Measurements from ENCODE around the gene SOD1. TPM values are rescaled to one million over a fixed set of nuclear protein-coding genes. Genes with fewer than 3 reads are reported as not detected.

The SOD1 gene
- total and polyA plus RNA-seq, 8 donors, result 45.5 to 358 (median 177) TPM

GRCh38 chr21:31667132-31667531 lies 7.6 kb downstream of the SOD1 start:
- intact Hi-C loops (cut with DNase I; ENCODE audit: low total_unique reads), result no loop called here
- TF ChIP-seq, protein P1, sequence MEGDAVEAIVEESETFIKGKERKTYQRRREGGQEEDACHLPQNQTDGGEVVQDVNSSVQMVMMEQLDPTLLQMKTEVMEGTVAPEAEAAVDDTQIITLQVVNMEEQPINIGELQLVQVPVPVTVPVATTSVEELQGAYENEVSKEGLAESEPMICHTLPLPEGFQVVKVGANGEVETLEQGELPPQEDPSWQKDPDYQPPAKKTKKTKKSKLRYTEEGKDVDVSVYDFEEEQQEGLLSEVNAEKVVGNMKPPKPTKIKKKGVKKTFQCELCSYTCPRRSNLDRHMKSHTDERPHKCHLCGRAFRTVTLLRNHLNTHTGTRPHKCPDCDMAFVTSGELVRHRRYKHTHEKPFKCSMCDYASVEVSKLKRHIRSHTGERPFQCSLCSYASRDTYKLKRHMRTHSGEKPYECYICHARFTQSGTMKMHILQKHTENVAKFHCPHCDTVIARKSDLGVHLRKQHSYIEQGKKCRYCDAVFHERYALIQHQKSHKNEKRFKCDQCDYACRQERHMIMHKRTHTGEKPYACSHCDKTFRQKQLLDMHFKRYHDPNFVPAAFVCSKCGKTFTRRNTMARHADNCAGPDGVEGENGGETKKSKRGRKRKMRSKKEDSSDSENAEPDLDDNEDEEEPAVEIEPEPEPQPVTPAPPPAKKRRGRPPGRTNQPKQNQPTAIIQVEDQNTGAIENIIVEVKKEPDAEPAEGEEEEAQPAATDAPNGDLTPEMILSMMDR (IDR thresholded peaks at IDR 0.05), result no peak
- TF ChIP-seq EP300 (IDR thresholded peaks at IDR 0.05) (no peak), POLR2AphosphoS5 (IDR thresholded peaks at IDR 0.05) (no peak), POLR2A (IDR thresholded peaks at IDR 0.05) (no peak)

DNA sequence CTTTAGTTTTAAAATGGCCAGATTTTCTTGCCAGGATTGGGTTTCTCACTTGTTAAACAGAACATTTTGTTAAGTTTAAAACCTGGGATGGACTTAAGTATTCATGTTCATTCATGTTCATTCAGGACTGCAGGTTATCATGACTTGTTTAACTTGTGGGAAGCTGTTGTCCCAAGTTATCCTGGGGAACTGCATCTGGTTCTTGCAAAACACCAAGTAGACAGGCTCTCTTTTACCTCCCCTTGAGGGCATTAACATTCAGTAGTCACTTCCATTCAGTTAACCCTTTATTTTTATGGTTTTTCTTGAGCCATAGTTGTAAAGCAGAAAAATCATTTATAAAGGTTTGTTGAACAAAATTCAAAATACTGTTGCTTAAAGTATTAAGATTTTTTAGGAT lies 8.1 kb downstream of the SOD1 start:
- Histone ChIP-seq H3K36me3 (peaks cover 25 to 86% (median 79%) of the 10 kb centered on the region in 4 donors), H3K27ac (no peak overlapping the region), H3K4me1 (peaks cover 15 to 58% (median 28%) of the 10 kb centered on the region in 4 donors), H3K9me3 (no peaks in the 10 kb centered on the region), H3K4me3 (no peak overlapping the region), H3K27me3 (no peaks in the 10 kb centered on the region)
- no peak for DNase-seq
- intact Hi-C loops (cut with DNase I; ENCODE audit: low total_unique reads), result no loop called here
- TF ChIP-seq POLR2AphosphoS5 (IDR thresholded peaks at IDR 0.05) (no peak), POLR2A (IDR thresholded peaks at IDR 0.05) (no peak)

More at GRCh38 chr21:31667132-31667531, 7.6 kb downstream of the SOD1 start:
- H3K36me3 ChIP-seq, result peaks cover 25 to 88% (median 78%) of the 10 kb centered on the region in 4 donors
- DNase-seq, result no peak
- H3K4me3 ChIP-seq, result no peak overlapping the region
- H3K27ac ChIP-seq, result no peak overlapping the region
- no peaks in the 10 kb centered on the region for H3K27me3 ChIP-seq
- H3K9me3 ChIP-seq, result no peaks in the 10 kb centered on the region
- peaks cover 15 to 62% (median 33%) of the 10 kb centered on the region in 4 donors for H3K4me1 ChIP-seq
- 80 to 90% (median 87%) methylated on average over 5 of the region's 5 CpGs for WGBS, 5 donors

DNA sequence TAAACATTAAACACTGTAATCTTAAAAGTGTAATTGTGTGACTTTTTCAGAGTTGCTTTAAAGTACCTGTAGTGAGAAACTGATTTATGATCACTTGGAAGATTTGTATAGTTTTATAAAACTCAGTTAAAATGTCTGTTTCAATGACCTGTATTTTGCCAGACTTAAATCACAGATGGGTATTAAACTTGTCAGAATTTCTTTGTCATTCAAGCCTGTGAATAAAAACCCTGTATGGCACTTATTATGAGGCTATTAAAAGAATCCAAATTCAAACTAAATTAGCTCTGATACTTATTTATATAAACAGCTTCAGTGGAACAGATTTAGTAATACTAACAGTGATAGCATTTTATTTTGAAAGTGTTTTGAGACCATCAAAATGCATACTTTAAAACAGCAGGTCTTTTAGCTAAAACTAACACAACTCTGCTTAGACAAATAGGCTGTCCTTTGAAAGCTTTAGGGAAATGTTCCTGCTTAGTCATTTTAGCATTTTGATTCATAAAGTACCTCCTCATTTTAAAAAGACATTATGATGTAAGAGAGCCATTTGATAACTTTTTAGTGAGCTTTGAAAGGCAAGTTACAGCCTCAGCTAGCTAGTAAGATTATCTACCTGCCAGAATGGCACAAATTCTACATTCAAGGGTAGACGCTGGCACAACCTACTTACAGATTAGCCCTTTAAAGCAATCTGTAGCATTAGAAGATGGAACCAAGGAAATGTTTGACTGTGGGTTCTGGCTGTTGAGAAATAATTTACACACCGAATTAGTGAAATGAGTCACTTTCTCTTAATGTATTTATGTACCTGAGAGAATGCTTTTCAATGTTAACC lies 9.4 kb downstream of the SOD1 start:
- Histone ChIP-seq H3K27ac (no peak overlapping the region), H3K36me3 (peaks cover 25 to 79% (median 74%) of the 10 kb centered on the region in 4 donors)

DNA sequence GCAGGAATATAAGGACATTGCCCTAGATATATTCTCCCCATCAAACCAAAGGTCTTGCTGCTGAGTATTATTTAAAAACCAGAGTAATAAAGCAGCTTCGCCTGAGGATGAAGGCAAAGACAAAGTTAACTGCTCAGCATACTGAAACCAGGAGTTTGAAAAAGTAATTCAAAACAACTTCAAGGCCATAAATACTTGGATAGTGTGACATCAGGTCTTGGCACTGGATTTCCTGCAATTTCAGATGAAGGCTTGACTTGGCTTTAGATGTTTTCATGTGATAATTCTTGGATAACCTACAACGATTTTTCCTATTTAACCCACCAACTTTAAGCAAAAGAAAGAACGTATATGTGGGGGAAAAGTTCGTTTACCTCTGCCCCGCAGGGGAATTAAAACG lies 10.6 kb downstream of the SOD1 start:
- H3K27ac ChIP-seq, result no peak overlapping the region
- no peaks in the 10 kb centered on the region for H3K9me3 ChIP-seq
- TF ChIP-seq POLR2AphosphoS5 (IDR thresholded peaks at IDR 0.05) (no peak), POLR2A (IDR thresholded peaks at IDR 0.05) (no peak), EP300 (IDR thresholded peaks at IDR 0.05) (no peak)
- TF ChIP-seq, protein P1 (IDR thresholded peaks at IDR 0.05), result no peak
- intact Hi-C loops (cut with DNase I; ENCODE audit: low total_unique reads), result no loop called here
- peaks cover 9 to 56% (median 17%) of the 10 kb centered on the region in 4 donors for H3K4me1 ChIP-seq
- WGBS, 5 donors, result 62 to 82% (median 78%) methylated on average over 6 of the region's 6 CpGs
- H3K36me3 ChIP-seq, result peaks cover 20 to 67% (median 63%) of the 10 kb centered on the region in 4 donors
- no peaks in the 10 kb centered on the region for H3K27me3 ChIP-seq
- no peak for DNase-seq
- H3K4me3 ChIP-seq, result no peak overlapping the region

More for the DNA sequence above, 9.4 kb downstream of the SOD1 start:
- WGBS, 5 donors, result 59 to 72% (median 67%) methylated on average over 2 of the region's 2 CpGs
- Histone ChIP-seq H3K27me3 (no peaks in the 10 kb centered on the region), H3K9me3 (no peaks in the 10 kb centered on the region), H3K4me1 (peaks cover 9 to 60% (median 22%) of the 10 kb centered on the region in 4 donors), H3K4me3 (no peak overlapping the region)
- intact Hi-C loops (cut with DNase I; ENCODE audit: low total_unique reads), result no loop called here
- DNase-seq, result no peak
- TF ChIP-seq POLR2AphosphoS5 (IDR thresholded peaks at IDR 0.05) (no peak), EP300 (IDR thresholded peaks at IDR 0.05) (no peak), POLR2A (IDR thresholded peaks at IDR 0.05) (no peak)

GRCh38 chr21:31671146-31671716 lies 11.7 kb downstream of the SOD1 start:
- Histone ChIP-seq H3K9me3 (no peaks in the 10 kb centered on the region), H3K27me3 (no peaks in the 10 kb centered on the region), H3K4me3 (no peak overlapping the region), H3K4me1 (peaks cover 2 to 46% (median 12%) of the 10 kb centered on the region in 4 donors), H3K36me3 (peaks cover 20 to 61% (median 58%) of the 10 kb centered on the region in 4 donors), H3K27ac (no peak overlapping the region)
- WGBS, 5 donors, result 88 to 91% (median 90%) methylated on average over 12 of the region's 12 CpGs
- intact Hi-C loops (cut with DNase I; ENCODE audit: low total_unique reads), result no loop called here
- DNase-seq, result no peak
- no peak for TF ChIP-seq POLR2AphosphoS5 (IDR thresholded peaks at IDR 0.05)
- TF ChIP-seq EP300 (IDR thresholded peaks at IDR 0.05), result no peak
- TF ChIP-seq, protein P1 (IDR thresholded peaks at IDR 0.05), result no peak
- no peak for TF ChIP-seq POLR2A (IDR thresholded peaks at IDR 0.05)
